ENCODE data around the gene PGLYRP4.
"Not testable (repeated sequence)": the region's sequence is repeated elsewhere in the genome, so short reads cannot be mapped to it uniquely, and the experiment has no call there.

Gene PGLYRP4

GRCh38 chr1:153355445-153356071 is 6.9 kb upstream of the PGLYRP4 start:
- DNase-seq: no peak

GRCh38 chr1:153354515-153355193 is 6.0 kb upstream of the PGLYRP4 start:
- no peak for DNase-seq

- no peak for DNase-seq
Measured at GRCh38 chr1:153353226-153353947, 4.7 kb upstream of the PGLYRP4 start.

GRCh38 chr1:153352523-153352922 is 3.9 kb upstream of the PGLYRP4 start:
- peak; percentile 51 for DNase-seq

GRCh38 chr1:153350321-153350957 is 1.8 kb upstream of the PGLYRP4 start:
- DNase-seq: no peak

GRCh38 chr1:153349363-153350320 is 1.0 kb upstream of the PGLYRP4 start:
- DNase-seq: no peak

GRCh38 chr1:153347856-153348255 is 785 bp downstream of the PGLYRP4 start:
- no peak for DNase-seq

GRCh38 chr1:153347049-153347448 is 1.6 kb downstream of the PGLYRP4 start:
- not testable (repeated sequence) for DNase-seq

GRCh38 chr1:153346077-153346723 is 2.4 kb downstream of the PGLYRP4 start:
- no peak for DNase-seq

- no peak for DNase-seq
Measured at GRCh38 chr1:153345187-153346076, 3.2 kb downstream of the PGLYRP4 start.

- no peak for DNase-seq
Measured at GRCh38 chr1:153344718-153345025, 4.0 kb downstream of the PGLYRP4 start.

GRCh38 chr1:153343811-153344717 is 4.6 kb downstream of the PGLYRP4 start:
- no peak for DNase-seq

- DNase-seq: no peak
Measured at GRCh38 chr1:153343040-153343681, 5.5 kb downstream of the PGLYRP4 start.

GRCh38 chr1:153342178-153342577 is 6.5 kb downstream of the PGLYRP4 start:
- no peak for DNase-seq

- DNase-seq: no peak
Measured at GRCh38 chr1:153341431-153341934, 7.2 kb downstream of the PGLYRP4 start.

GRCh38 chr1:153340356-153340755 is 8.3 kb downstream of the PGLYRP4 start:
- DNase-seq: no peak

- no peak for DNase-seq
Measured at GRCh38 chr1:153339802-153340201, 8.8 kb downstream of the PGLYRP4 start.

- no peak for DNase-seq
Measured at GRCh38 chr1:153337980-153338853, 10.4 kb downstream of the PGLYRP4 start.

All from effector CD4-positive, alpha-beta T cell (primary cell).